ENCODE data around the gene PLCG2. TPM values are rescaled to one million over a fixed set of nuclear protein-coding genes. Genes with fewer than 3 reads are reported as not detected.

The PLCG2 gene
- total RNA-seq, 1 donor from 2014 or later = 6.9 TPM

DNA sequence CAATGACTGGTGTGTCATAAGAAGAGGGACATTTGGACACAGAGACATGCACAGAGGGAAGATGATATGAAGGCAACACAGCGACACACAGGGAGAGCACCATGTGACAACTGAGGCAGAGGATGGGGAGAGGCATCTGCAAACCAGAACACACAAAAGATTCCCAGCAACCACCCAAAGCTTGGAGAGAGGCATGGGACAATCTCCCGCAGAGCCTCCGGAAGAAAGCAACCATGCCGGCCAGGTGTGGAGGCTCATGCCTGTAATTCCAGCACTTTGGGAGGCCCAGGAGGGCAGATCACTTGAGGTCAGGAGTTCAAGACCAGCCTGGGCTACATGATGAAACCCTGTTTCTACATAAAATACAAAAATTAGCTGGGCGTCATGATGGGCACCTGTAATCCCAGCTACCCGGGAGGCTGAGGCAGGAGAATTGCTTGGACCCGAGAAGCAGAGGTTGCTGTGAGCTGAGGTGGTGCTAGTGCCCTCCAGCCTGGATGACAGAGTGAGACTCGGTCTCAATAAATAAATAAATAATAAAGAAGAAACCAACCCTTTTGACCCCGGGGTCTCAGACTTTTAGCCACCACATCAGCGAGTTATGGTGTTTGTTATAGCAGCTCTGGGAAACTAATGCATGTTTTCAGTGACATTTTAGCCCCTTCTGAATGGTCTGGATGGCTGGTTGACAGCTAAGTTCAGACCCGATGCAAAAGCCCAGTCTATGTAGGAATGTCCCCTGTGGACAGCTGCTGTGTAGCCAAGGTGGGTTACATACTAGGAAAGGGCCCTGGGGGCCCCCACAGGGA lies 13.8 kb upstream of the PLCG2 start:
- H3K27me3 Mint-ChIP-seq = peaks cover 6% of the 10 kb centered on the region
- H3K4me1 Mint-ChIP-seq = peaks cover 2% of the 10 kb centered on the region
- DNase-seq = peak; percentile 66
- intact Hi-C loops (cut with micrococcal nuclease) = no loop called here
- H3K4me3 Mint-ChIP-seq = no peak overlapping the region
- H3K27ac Mint-ChIP-seq = no peak overlapping the region
- H3K36me3 Mint-ChIP-seq (ENCODE audit: low read depth) = no peaks in the 10 kb centered on the region
- H3K9me3 Mint-ChIP-seq = no peaks in the 10 kb centered on the region

DNA sequence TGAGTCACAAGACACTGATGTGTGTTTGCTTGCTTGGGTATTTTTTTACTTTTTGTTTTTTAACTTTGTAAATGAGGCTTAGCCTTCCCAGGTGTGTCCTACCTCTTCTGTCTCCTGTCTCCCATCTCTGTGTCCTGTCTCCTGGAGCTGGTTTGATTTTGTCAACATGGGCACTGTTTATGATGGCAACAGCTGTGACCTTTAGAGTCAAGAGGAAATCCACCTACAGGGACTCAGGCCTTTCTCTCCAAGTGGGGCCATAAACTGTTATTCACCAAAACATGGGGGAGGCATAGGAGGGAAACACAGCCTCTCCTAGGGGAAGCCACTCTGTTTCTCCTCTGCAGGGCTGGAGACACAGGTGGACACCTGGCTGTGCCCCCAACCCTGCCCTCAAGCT lies 13.1 kb upstream of the PLCG2 start:
- intact Hi-C loops (cut with micrococcal nuclease) = no loop called here
- no peaks in the 10 kb centered on the region for H3K9me3 Mint-ChIP-seq
- H3K27me3 Mint-ChIP-seq = peaks cover 6% of the 10 kb centered on the region
- no peak overlapping the region for H3K27ac Mint-ChIP-seq
- DNase-seq = no peak
- no peak overlapping the region for H3K4me3 Mint-ChIP-seq
- H3K4me1 Mint-ChIP-seq = peaks cover 2% of the 10 kb centered on the region
- no peaks in the 10 kb centered on the region for H3K36me3 Mint-ChIP-seq (ENCODE audit: low read depth)

DNA sequence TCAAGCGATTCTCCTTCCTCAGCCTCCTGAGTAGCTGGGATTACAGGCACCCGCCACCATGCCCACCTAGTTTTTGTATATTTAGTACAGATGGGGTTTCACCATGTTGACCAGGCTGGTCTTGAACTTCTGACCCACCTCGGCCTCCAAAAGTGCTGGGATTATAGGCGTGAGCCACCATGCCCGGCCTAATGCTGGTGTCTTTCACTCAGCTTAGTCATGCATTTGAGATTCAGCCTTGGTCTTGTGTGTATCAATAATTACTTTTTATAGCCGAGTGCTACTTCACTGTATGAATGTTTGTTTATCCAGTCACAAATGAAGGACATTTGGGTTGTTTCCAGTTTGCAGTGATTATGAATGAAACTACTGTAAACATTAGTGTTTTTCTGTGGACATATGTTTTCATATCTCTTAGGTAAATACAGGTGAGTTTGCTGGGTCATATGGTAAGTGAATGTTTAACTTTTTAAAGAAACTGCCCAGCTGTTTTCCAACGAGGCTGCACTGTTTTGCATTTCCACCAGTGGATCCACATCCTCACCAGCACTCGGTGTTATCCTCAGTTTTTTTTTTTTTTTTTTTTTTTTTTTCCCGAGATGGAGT lies 11.0 kb upstream of the PLCG2 start:
- intact Hi-C loops (cut with micrococcal nuclease) = no loop called here
- Mint-ChIP-seq H3K36me3 (ENCODE audit: low read depth) (no peaks in the 10 kb centered on the region), H3K27me3 (peaks cover 12% of the 10 kb centered on the region)

DNA sequence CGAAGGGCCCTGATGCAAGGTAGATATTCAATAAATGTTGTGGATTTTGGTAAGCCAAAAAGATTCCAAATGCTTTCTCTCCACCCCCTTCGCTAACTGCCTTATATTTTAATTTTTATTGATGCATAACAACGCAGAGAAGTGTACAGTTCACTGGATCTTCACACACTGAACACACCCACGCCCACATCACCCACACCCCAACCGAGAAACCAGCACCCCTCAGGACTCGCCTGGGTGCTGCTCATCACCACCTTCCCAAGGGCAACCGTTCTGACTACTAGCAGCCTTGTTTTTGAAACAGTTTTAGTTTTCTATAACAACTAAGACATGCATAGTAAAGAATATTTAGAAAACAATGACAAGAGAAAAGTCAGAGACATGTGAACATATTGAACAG lies 9.1 kb upstream of the PLCG2 start:
- Mint-ChIP-seq H3K9me3 (no peaks in the 10 kb centered on the region), H3K27ac (no peak overlapping the region), H3K27me3 (peaks cover 10% of the 10 kb centered on the region), H3K4me1 (peaks cover 2% of the 10 kb centered on the region), H3K4me3 (no peak overlapping the region), H3K36me3 (ENCODE audit: low read depth) (no peaks in the 10 kb centered on the region)
- DNase-seq = no peak
- intact Hi-C loops (cut with micrococcal nuclease) = no loop called here

More for the DNA sequence above, 11.0 kb upstream of the PLCG2 start:
- Mint-ChIP-seq H3K4me3 (no peak overlapping the region), H3K27ac (no peak overlapping the region), H3K4me1 (peaks cover 2% of the 10 kb centered on the region), H3K9me3 (no peaks in the 10 kb centered on the region)
- DNase-seq = no peak

DNA sequence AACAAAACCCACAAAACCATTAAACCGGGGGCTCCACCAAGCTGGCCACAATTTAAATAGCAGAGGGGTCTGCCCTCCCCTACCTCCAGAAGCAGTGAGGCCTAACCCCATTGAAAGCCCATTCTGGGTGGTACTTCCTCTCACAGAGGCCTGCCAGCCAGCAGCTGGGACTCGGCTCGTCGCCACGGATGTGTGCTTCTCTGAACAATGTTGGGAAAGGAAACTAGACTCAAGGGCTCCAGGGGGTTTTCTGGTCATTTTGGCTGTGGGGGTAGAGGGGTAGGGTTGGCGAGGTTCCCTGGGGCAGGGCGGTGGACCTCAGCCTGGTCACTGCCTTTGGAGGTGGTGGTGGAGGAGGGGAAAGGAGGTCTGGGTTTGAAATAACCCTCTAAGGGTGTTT lies 4.7 kb upstream of the PLCG2 start:
- Mint-ChIP-seq H3K36me3 (ENCODE audit: low read depth) (no peaks in the 10 kb centered on the region), H3K27ac (no peak overlapping the region), H3K27me3 (peaks cover 28% of the 10 kb centered on the region), H3K4me1 (peaks cover 2% of the 10 kb centered on the region), H3K9me3 (no peaks in the 10 kb centered on the region), H3K4me3 (no peak overlapping the region)
- intact Hi-C loops (cut with micrococcal nuclease) = no loop called here
- no peak for DNase-seq

DNA sequence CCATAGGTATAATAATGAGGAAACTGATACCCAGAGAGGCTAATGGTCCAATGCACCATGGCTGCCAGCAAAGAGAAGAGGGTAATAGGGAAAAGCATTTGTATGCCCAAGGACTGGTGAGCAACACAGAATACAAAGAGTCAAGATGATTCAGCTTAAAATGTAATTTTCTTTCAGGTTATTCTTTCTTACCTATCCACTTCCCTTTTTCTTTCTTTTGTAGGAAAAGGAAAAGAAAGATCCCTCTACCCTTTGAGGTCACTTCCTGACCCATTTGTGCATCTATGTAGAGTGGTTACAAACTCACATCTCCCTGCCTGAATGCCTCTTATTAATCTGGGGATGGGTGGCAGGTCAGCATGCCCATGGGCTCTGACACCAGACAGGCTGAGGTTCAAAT lies 3.5 kb upstream of the PLCG2 start:
- H3K36me3 Mint-ChIP-seq (ENCODE audit: low read depth) = no peaks in the 10 kb centered on the region
- H3K4me1 Mint-ChIP-seq = peaks cover 7% of the 10 kb centered on the region
- DNase-seq = no peak
- H3K9me3 Mint-ChIP-seq = no peaks in the 10 kb centered on the region
- H3K27ac Mint-ChIP-seq = no peak overlapping the region
- no peak overlapping the region for H3K4me3 Mint-ChIP-seq
- H3K27me3 Mint-ChIP-seq = peaks cover 38% of the 10 kb centered on the region
- intact Hi-C loops (cut with micrococcal nuclease) = no loop called here

DNA sequence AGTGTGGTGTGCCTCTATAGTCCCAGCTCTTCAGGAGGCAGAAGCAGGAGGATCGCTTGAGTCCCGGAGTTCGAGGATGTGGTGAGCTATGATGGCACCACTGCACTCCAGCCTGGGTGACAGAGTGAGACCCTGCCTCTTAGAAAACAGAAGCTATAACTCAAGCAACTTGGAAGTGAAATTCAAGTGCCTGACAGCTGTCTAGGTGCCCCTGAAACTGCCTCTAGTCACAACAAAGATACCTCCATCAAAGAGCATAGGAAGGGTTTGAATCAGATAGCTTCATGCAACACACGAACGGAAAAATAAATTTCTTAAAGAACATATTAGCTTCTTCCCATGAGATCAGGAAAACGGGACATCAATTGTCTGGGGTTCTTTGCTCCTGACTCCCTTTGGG lies 860 bp upstream of the PLCG2 start:
- peaks cover 10% of the 10 kb centered on the region for H3K4me1 Mint-ChIP-seq
- intact Hi-C loops (cut with micrococcal nuclease) = no loop called here
- H3K27ac Mint-ChIP-seq = no peak overlapping the region
- H3K36me3 Mint-ChIP-seq (ENCODE audit: low read depth) = no peaks in the 10 kb centered on the region
- H3K9me3 Mint-ChIP-seq = no peaks in the 10 kb centered on the region
- DNase-seq = no peak
- H3K4me3 Mint-ChIP-seq = peak overlapping the region; percentile 81
- peaks cover 50% of the 10 kb centered on the region for H3K27me3 Mint-ChIP-seq

DNA sequence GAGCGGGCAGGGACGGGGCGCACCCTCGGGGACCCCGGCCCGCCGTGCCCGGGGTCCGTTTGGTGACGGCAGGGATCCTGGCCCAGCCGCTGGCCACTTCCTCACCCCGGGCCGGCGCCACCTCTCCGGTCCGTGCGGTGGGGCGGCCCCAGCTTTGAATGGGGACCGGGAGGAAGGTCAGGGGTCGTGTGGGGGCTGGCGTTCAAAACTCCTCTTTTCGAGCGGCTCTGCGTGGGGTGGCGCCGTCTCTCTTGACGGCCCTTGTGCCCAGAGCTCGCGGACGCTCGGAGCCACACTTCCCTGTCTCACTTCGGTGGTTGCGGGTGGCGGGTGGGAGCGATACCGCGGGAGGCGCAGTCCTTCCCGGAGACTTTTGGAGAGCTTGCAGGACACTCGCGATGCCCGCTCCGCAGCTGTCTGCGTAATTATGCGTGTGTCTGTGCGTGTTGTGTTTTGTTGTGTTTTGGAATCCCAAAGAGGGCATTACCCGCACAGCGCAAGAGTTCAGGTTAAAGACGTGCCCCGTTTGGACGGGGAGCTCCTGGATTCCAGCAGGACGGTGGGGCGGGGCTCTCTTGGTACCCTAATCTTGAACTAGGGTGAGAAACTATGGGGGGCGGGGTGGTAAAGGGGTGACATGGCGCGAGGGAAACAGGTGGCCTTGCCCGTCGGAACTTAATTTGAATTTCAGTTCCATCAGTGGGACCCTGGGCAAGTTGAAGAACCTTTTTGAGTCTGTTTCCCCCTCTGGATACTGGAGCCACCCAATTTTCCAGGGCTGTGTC lies 637 bp downstream of the PLCG2 start:
- H3K4me1 Mint-ChIP-seq = peaks cover 10% of the 10 kb centered on the region
- H3K4me3 Mint-ChIP-seq = peak overlapping the region; percentile 91
- peaks cover 54% of the 10 kb centered on the region for H3K27me3 Mint-ChIP-seq
- peak; percentile 72 for DNase-seq
- no peaks in the 10 kb centered on the region for H3K9me3 Mint-ChIP-seq
- no peaks in the 10 kb centered on the region for H3K36me3 Mint-ChIP-seq (ENCODE audit: low read depth)
- peak overlapping the region; percentile 20 for H3K27ac Mint-ChIP-seq
- intact Hi-C loops (cut with micrococcal nuclease) = loop anchor here (5.0 kb wide), 1 partner anchor 93 kb away; no protein-coding TSS in a partner anchor

DNA sequence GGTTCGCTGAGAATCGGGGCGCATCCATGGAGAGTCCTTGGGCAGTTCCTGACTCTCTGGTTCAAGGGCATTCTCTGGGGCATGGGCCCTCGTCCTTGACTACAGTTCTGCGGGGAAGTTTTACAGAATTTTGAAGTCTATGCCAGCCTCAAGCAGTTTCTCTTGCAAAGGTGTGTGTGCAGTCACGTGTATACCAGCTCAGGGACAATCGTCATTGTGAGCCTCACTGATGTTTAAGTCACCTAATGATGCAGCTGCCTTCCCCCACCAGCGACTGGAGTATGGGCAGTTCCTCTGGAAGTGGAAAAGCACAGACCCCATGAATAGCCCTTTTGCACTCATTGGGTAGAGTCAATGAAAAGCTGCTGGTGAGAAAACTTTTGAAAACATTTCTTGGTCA lies 1.3 kb downstream of the PLCG2 start:
- H3K4me3 Mint-ChIP-seq = peak overlapping the region; percentile 91
- intact Hi-C loops (cut with micrococcal nuclease) = loop anchor here (5.0 kb wide), 1 partner anchor 92 kb away; no protein-coding TSS in a partner anchor
- peaks cover 57% of the 10 kb centered on the region for H3K27me3 Mint-ChIP-seq
- no peak for DNase-seq
- peaks cover 10% of the 10 kb centered on the region for H3K4me1 Mint-ChIP-seq
- no peak overlapping the region for H3K27ac Mint-ChIP-seq
- H3K36me3 Mint-ChIP-seq (ENCODE audit: low read depth) = no peaks in the 10 kb centered on the region
- no peaks in the 10 kb centered on the region for H3K9me3 Mint-ChIP-seq

DNA sequence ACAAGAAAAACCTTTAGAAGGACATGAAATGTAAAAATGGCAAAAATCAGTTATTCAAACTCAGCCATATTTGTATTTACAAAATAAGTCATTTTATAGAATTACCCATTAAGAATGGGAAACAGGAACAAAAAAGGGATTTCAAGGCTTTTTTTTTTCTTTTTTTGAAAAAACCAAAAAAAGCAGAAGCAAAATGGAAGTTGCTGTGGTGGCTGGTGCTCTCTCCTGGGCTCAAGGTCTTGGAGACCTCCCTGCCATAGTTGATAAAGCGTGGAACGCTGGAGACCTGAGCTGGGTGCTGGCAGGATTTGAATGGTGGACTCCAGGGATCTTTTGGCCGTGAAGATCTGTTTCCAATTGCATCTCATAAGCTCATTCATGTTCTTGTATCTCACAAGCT lies 3.1 kb downstream of the PLCG2 start:
- intact Hi-C loops (cut with micrococcal nuclease) = loop anchor here (5.0 kb wide), 1 partner anchor 90 kb away; no protein-coding TSS in a partner anchor
- Mint-ChIP-seq H3K27ac (no peak overlapping the region), H3K4me1 (peaks cover 12% of the 10 kb centered on the region), H3K9me3 (no peaks in the 10 kb centered on the region), H3K27me3 (peaks cover 49% of the 10 kb centered on the region), H3K4me3 (no peak overlapping the region), H3K36me3 (ENCODE audit: low read depth) (no peaks in the 10 kb centered on the region)
- DNase-seq = no peak

DNA sequence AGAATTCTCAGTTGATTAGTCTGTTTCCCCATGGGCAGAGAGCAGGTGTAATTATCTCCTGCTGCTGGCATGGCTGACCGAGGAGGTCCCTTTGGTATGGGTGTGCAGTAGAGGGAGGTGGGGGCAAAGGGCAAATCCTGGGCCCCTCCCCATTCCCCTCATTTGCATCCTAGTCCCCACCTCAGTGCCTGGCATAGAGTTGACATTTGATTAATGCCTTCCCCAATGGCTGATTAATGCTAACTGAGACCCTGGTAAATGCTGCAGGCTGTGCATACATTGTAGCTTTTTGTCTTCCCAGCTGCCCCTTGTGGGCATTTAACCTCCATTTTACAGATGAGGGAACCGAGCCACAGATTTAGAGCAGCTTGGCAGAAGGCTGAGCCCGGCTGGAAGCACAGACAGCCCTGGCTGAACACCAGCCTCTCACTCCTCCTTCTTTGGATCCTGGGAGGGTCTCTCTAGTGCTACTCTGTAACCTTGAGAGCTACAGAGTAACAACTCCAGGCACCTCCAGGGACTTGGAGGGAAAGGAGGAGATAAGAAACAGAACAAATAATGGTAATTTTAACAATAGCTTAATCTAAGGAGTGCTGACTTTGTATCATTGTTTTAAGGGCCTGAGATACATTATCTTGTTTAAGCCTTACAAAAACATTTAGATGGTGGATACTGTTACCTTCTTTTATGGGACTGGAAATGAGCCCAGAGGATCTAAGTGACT lies 5.1 kb downstream of the PLCG2 start:
- no peaks in the 10 kb centered on the region for H3K36me3 Mint-ChIP-seq (ENCODE audit: low read depth)
- H3K9me3 Mint-ChIP-seq = no peaks in the 10 kb centered on the region
- peaks cover 9% of the 10 kb centered on the region for H3K4me1 Mint-ChIP-seq
- intact Hi-C loops (cut with micrococcal nuclease) = loop anchor here (5.0 kb wide), 1 partner anchor 88 kb away; no protein-coding TSS in a partner anchor
- H3K27ac Mint-ChIP-seq = no peak overlapping the region
- H3K27me3 Mint-ChIP-seq = peaks cover 36% of the 10 kb centered on the region
- no peak overlapping the region for H3K4me3 Mint-ChIP-seq
- no peak for DNase-seq

DNA sequence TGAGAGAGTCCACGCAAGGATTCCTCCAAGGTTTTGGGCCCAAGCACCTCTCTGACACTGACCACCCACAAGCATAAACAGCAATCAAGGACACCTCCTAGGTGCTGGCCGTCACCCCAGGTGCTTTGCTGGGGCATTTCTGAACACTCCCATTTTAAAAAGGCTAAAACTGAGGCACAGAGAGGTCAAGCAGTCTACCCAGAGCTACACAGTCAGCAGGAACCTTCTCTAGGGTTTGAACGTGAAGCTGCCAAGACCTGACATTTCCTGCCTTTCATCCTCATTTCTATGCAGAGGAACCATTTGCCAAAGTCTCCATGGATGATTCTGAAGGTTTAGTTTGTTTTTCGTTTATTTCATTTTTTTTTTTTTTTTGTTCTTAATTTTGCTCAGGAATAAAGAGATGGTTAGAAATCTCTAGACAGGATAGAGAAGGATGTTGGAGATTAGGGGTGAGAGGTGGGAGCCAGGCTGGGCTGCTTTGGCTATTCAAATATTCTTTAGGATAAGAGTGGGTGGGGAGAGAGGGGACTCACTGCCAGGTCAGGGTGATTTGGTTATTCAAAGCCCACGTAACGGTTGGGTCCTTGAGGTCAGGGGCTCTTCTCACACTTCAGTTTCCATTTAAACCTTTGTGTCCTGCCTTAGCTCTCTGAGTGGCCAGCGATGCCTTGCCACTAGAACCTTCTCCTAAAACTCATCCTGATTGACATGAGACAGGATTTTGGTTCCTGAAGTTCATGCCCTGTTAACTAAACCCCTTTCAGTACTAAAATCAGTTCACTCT lies 6.2 kb downstream of the PLCG2 start:
- H3K9me3 Mint-ChIP-seq = no peaks in the 10 kb centered on the region
- no peaks in the 10 kb centered on the region for H3K36me3 Mint-ChIP-seq (ENCODE audit: low read depth)
- H3K27ac Mint-ChIP-seq = no peak overlapping the region
- peaks cover 28% of the 10 kb centered on the region for H3K27me3 Mint-ChIP-seq
- peaks cover 5% of the 10 kb centered on the region for H3K4me1 Mint-ChIP-seq
- no peak for DNase-seq
- H3K4me3 Mint-ChIP-seq = no peak overlapping the region
- intact Hi-C loops (cut with micrococcal nuclease) = no loop called here

DNA sequence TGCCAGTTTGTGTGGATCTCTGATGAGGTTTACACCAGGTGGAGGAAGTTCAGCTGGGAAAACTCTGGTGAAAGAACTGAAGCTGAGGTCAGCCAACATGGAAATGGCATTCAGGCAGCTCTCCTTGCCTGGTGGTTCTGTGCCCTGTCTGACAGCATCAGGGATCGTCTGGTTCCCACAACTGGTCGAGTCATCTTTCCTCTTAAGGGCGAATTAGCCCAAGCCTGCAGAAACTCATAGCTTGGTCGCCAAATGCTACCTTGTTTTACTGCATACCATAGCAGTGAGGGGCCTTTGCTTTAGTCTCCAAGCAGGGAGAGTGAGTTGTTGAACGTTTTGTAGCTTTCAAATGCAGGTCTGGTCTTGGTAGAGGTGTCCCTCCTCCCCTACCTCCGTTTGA lies 7.2 kb downstream of the PLCG2 start:
- no peak for DNase-seq
- Mint-ChIP-seq H3K36me3 (ENCODE audit: low read depth) (no peaks in the 10 kb centered on the region), H3K9me3 (no peaks in the 10 kb centered on the region), H3K4me1 (peaks cover 2% of the 10 kb centered on the region), H3K4me3 (no peak overlapping the region), H3K27me3 (peaks cover 23% of the 10 kb centered on the region), H3K27ac (no peak overlapping the region)
- intact Hi-C loops (cut with micrococcal nuclease) = no loop called here
